ENCODE measurements around the gene HTATSF1.

DNA sequence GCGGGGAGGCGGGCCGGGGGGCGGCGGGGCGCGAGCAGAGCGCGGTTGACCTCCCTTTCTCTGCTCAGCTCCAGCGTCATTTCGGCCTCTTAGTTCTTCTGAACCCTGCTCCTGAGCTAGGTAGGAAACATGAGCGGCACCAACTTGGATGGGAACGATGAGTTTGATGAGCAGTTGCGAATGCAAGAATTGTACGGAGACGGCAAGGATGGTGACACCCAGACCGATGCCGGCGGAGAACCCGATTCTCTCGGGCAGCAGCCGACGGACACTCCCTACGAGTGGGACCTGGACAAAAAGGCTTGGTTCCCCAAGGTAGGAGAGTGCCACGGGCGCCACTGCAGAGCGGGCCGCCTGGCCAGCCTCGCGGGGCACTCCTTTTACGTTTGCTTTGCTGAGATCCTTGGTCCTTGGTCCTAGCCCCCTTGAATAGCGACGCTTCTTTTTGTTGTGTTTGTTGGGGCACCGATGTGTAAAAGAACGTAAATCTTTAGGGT is at the start of gene HTATSF1:
- TF ChIP-seq CTCF (conservative IDR thresholded peaks at IDR 0.05; ENCODE audit: low read length) (no peak), EZH2phosphoT487 (IDR thresholded peaks at IDR 0.05; ENCODE audit: borderline replicate concordance) (no peak)
